DND-41 (cell line): ENCODE measurements around the gene SLC5A11.

Experiments used
- ATAC-seq: fragments of 200-7000 bp; cut with Tn5 transposase; 3 replicates; pipeline ENCODE4 v1.9.1; 2021; ENCODE audit warnings: low read depth; ENCODE audit not compliant: insufficient read depth
- DNase-seq: peaks from one replicate; pipeline ENCODE4 v3.0.0-alpha.2; 2020
- H2AFZ ChIP-seq: 2 replicates; pipeline ENCODE4 v1.6.0; 2012; ENCODE audit warnings: low read depth, low read length
- H3K27ac ChIP-seq: 2 replicates; pipeline ENCODE4 v1.5.1; 2012; ENCODE audit warnings: low read length, inconsistent platforms
- H3K27me3 ChIP-seq: fragments of 200-600 bp; sonication (generic); 2 replicates; pipeline ENCODE4 v1.6.0; 2012; ENCODE audit warnings: low read length, mild to moderate bottlenecking, inconsistent platforms; ENCODE audit not compliant: insufficient read depth, poor library complexity
- H3K36me3 ChIP-seq: 2 replicates; pipeline ENCODE4 v1.5.1; 2012; ENCODE audit warnings: low read length, inconsistent platforms; ENCODE audit not compliant: insufficient read depth
- H3K4me1 ChIP-seq: 2 replicates; pipeline ENCODE4 v1.5.1; 2012; ENCODE audit warnings: mild to moderate bottlenecking, low read length; ENCODE audit not compliant: insufficient read depth
- H3K4me2 ChIP-seq: 2 replicates; pipeline ENCODE4 v1.6.0; 2012; ENCODE audit warnings: mild to moderate bottlenecking, moderate library complexity, low read length, inconsistent platforms; ENCODE audit not compliant: insufficient read depth
- H3K4me3 ChIP-seq, 2 experiments: fragments of 200-600 bp in 1 of 2; shearing (Covaris generic) in 1 of 2; 2 replicates each; pipeline ENCODE4 v1.5.1; 2012 to 2016; ENCODE audit warnings: inconsistent platforms in 2 of 2, low read length in 2 of 2, mild to moderate bottlenecking in 2 of 2, low read depth in 1 of 2, moderate library complexity in 1 of 2
- H3K79me2 ChIP-seq: 2 replicates; pipeline ENCODE4 v1.6.0; 2012; ENCODE audit warnings: low read length, inconsistent platforms; ENCODE audit not compliant: insufficient read depth
- H3K9ac ChIP-seq: 2 replicates; pipeline ENCODE4 v1.6.0; 2012; ENCODE audit warnings: low read depth, mild to moderate bottlenecking, inconsistent platforms, low read length, moderate library complexity
- H3K9me3 ChIP-seq: 2 replicates; pipeline ENCODE4 v1.5.1; 2012; ENCODE audit warnings: low read length, moderate library complexity, mild to moderate bottlenecking, inconsistent platforms; ENCODE audit not compliant: insufficient read depth, severe bottlenecking
- H4K20me1 ChIP-seq: 2 replicates; pipeline ENCODE4 v1.6.0; 2012; ENCODE audit warnings: low read length; ENCODE audit not compliant: insufficient read depth
- EZH2 ChIP-seq: IDR thresholded peaks from 3 replicates; pipeline ENCODE4 v1.6.1; 2012; ENCODE audit warnings: borderline replicate concordance, low read depth, mild to moderate bottlenecking, moderate library complexity, low read length, inconsistent platforms; ENCODE audit not compliant: severe bottlenecking
- TF ChIP-seq, protein P1 (sequence below): IDR thresholded peaks from 2 replicates; pipeline ENCODE4 v1.5.1; 2012; ENCODE audit warnings: borderline replicate concordance, low read length, moderate library complexity, mild to moderate bottlenecking; ENCODE audit not compliant: poor library complexity, severe bottlenecking; ENCODE audit errors: extremely low read depth

SLC5A11 gene

DNA sequence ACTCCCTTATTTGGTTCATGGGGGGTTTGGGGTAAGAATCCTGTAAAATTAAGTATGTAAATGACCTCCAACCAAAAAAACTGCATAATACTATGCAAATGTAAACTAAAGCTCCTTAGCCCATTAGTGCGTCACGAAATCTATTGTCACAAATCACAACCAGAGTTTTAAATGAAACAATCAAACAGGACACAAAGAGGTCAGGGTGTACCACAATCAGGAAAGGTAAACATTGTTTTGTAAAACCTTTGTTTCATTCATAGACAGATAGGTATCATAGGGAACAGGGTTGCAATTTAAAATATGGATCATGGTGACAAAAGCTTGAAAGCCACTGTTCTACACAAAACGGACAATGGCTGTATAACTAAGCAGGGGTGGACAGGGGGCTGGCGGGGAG, 108.4 kb downstream of the SLC5A11 start:
- Histone ChIP-seq H3K27me3 (no peaks in the 10 kb centered on the region), H3K4me2 (no peak overlapping the region), H3K27ac (no peak overlapping the region), H4K20me1 (no peaks in the 10 kb centered on the region), H3K4me1 (no peaks in the 10 kb centered on the region), H3K9me3 (no peaks in the 10 kb centered on the region), H3K4me3 (no peak overlapping the region), H2AFZ (no peak overlapping the region), H3K79me2 (no peaks in the 10 kb centered on the region), H3K36me3 (peaks cover 74% of the 10 kb centered on the region), H3K9ac (no peak overlapping the region)
- no peak for ATAC-seq
- TF ChIP-seq, protein P1, sequence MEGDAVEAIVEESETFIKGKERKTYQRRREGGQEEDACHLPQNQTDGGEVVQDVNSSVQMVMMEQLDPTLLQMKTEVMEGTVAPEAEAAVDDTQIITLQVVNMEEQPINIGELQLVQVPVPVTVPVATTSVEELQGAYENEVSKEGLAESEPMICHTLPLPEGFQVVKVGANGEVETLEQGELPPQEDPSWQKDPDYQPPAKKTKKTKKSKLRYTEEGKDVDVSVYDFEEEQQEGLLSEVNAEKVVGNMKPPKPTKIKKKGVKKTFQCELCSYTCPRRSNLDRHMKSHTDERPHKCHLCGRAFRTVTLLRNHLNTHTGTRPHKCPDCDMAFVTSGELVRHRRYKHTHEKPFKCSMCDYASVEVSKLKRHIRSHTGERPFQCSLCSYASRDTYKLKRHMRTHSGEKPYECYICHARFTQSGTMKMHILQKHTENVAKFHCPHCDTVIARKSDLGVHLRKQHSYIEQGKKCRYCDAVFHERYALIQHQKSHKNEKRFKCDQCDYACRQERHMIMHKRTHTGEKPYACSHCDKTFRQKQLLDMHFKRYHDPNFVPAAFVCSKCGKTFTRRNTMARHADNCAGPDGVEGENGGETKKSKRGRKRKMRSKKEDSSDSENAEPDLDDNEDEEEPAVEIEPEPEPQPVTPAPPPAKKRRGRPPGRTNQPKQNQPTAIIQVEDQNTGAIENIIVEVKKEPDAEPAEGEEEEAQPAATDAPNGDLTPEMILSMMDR = no peak
- TF ChIP-seq EZH2 = no peak
- no peak for DNase-seq

DNA sequence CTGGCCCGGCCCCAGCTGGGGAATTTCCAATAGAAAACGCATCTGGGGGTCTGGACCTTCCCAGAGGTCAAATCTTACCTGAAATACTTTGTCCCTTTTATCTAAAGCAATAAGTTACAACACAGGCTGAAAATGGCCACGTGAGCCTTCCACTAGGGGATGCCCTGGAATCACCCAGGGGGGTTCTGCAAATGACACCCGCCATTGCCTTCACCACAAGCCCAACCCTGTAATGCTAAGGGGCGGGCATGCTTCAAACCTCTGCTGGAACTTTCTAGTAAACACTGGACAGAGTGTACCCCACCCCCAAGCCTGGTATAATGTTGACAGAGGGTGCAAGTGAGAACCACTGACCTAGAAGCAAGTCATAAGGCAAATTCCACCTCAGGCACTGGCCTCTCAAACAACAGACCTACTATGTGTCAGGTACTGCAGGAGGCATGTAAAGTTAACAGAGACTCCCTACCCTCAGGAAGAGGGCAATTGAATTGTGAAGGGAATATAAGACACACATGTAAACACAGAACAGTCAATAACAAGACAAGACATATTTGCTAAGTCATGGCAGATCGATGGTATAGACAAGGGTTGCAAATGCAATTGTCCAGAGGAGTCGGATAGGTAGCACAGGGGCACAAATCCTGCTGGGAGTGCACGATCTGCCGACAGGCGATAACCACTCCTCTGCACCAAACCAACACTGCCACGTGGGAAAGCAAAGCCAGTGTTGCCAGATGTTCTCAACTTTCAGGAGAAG, 110.4 kb downstream of the SLC5A11 start:
- H3K9ac ChIP-seq = no peak overlapping the region
- H3K4me3 ChIP-seq = no peak overlapping the region
- ATAC-seq (no peak), DNase-seq (no peak)
- H3K4me2 ChIP-seq = no peak overlapping the region
- H4K20me1 ChIP-seq = no peaks in the 10 kb centered on the region
- H3K79me2 ChIP-seq = no peaks in the 10 kb centered on the region
- H2AFZ ChIP-seq = no peak overlapping the region
- H3K4me1 ChIP-seq = no peaks in the 10 kb centered on the region
- H3K27ac ChIP-seq = no peak overlapping the region
- TF ChIP-seq, protein P1 = peak; percentile 3
- TF ChIP-seq EZH2 = no peak
- no peaks in the 10 kb centered on the region for H3K9me3 ChIP-seq
- H3K27me3 ChIP-seq = no peaks in the 10 kb centered on the region
- H3K36me3 ChIP-seq = peaks cover 81% of the 10 kb centered on the region

DNA sequence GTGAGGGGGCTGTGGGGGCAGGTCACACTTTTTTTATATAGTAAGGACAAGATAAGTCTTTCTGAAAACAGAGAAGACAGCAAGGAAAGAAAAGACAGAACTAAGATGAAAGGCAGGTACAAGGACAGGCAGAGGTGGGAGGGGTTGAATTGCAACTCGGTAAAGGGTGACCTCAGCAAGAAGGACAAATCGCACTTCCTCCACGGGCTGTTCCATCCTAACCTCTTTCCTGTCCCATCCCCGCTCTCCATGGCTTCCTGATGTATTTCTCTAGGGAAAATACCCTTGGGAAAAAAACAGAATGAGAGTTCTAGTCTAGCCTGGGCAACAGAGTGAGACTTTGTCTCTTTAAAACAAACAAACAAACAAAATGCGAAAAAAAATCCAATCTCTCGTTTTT, 112.1 kb downstream of the SLC5A11 start:
- Histone ChIP-seq H3K4me1 (no peaks in the 10 kb centered on the region), H3K4me2 (no peak overlapping the region), H3K9ac (no peak overlapping the region), H3K4me3 (no peak overlapping the region), H2AFZ (no peak overlapping the region), H3K36me3 (peaks cover 83% of the 10 kb centered on the region), H3K79me2 (no peaks in the 10 kb centered on the region), H4K20me1 (no peaks in the 10 kb centered on the region), H3K27me3 (no peaks in the 10 kb centered on the region), H3K9me3 (peaks cover 5% of the 10 kb centered on the region), H3K27ac (no peak overlapping the region)
- TF ChIP-seq EZH2 = no peak
- TF ChIP-seq, protein P1 = no peak
- ATAC-seq (no peak), DNase-seq (no peak)
